SK-N-SH treated with all-trans-retinoic acid at 6 μM for 48 hours (cell line): ENCODE measurements around the gene SLC8A2.
"Not testable (repeated sequence)": the region's sequence is repeated elsewhere in the genome, so short reads cannot be mapped to it uniquely, and the experiment has no call there.

Experiments
- ATAC-seq: fragments of 200-7000 bp; cut with Tn5 transposase; 3 replicates; pipeline ENCODE4 v1.9.1; 2020; ENCODE audit warnings: mild to moderate bottlenecking, moderate library complexity
- ARNTL ChIP-seq: fragments of 450-650 bp; formaldehyde crosslinking; IDR thresholded peaks from 2 replicates; pipeline ENCODE4 v1.5.0; 2020; ENCODE audit warnings: low read depth, mild to moderate bottlenecking, moderate library complexity, borderline replicate concordance
- BACH2 ChIP-seq: fragments of 250-450 bp; sonication (Bioruptor Pico); IDR thresholded peaks from 2 replicates; pipeline ENCODE4 v1.9.0; 2021; ENCODE audit warnings: mild to moderate bottlenecking, borderline replicate concordance
- CREB5 ChIP-seq: fragments of 250-450 bp; sonication (Bioruptor Pico); IDR thresholded peaks from 2 replicates; pipeline ENCODE4 v1.5.1; 2020; ENCODE audit warnings: low read depth, mild to moderate bottlenecking, moderate library complexity
- CSDC2 ChIP-seq: fragments of 250-450 bp; sonication (Bioruptor Pico); IDR thresholded peaks from 2 replicates; pipeline ENCODE4 v1.5.0; 2020; ENCODE audit warnings: mild to moderate bottlenecking, moderate library complexity
- CSRNP3 ChIP-seq: fragments of 250-450 bp; sonication (Bioruptor Pico); IDR thresholded peaks from 2 replicates; pipeline ENCODE4 v1.5.1; 2021; ENCODE audit warnings: mild to moderate bottlenecking, moderate library complexity
- ESRRG ChIP-seq: fragments of 250-450 bp; sonication (Bioruptor Pico); IDR thresholded peaks from 2 replicates; pipeline ENCODE4 v1.6.1; 2021; ENCODE audit warnings: mild to moderate bottlenecking
- ISL1 ChIP-seq: fragments of 250-450 bp; sonication (Bioruptor Pico); IDR thresholded peaks from 2 replicates; pipeline ENCODE4 v2.1.2; 2022; ENCODE audit warnings: mild to moderate bottlenecking, moderate library complexity
- OSR1 ChIP-seq: fragments of 250-450 bp; sonication (Bioruptor Pico); IDR thresholded peaks from 2 replicates; pipeline ENCODE4 v1.8.0; 2022; ENCODE audit warnings: moderate library complexity, mild to moderate bottlenecking, inconsistent platforms
- PATZ1 ChIP-seq: fragments of 250-450 bp; sonication (Bioruptor Pico); IDR thresholded peaks from 2 replicates; pipeline ENCODE4 v1.8.0; 2020; ENCODE audit warnings: mild to moderate bottlenecking, moderate library complexity, borderline replicate concordance
- PPARA ChIP-seq: fragments of 250-450 bp; sonication (Bioruptor Pico); IDR thresholded peaks from 2 replicates; pipeline ENCODE4 v1.5.0; 2020; ENCODE audit warnings: mild to moderate bottlenecking, borderline replicate concordance
- RARB ChIP-seq: fragments of 250-450 bp; sonication (Bioruptor Pico); IDR thresholded peaks from 2 replicates; pipeline ENCODE4 v1.8.0; 2021; ENCODE audit warnings: mild to moderate bottlenecking, moderate library complexity
- TCF4 ChIP-seq: fragments of 250-450 bp; sonication (Bioruptor Pico); IDR thresholded peaks from 2 replicates; pipeline ENCODE4 v1.8.0; 2021; ENCODE audit warnings: mild to moderate bottlenecking, moderate library complexity, borderline replicate concordance
- TOX ChIP-seq: fragments of 250-450 bp; sonication (Bioruptor Pico); IDR thresholded peaks from 2 replicates; pipeline ENCODE4 v1.8.0; 2021; ENCODE audit warnings: mild to moderate bottlenecking, moderate library complexity, borderline replicate concordance
- ZC3H10 ChIP-seq: fragments of 250-450 bp; sonication (Bioruptor Pico); IDR thresholded peaks from 2 replicates; pipeline ENCODE4 v1.5.1; 2021; ENCODE audit warnings: mild to moderate bottlenecking, moderate library complexity
- ZFP3 ChIP-seq: fragments of 250-450 bp; sonication (Bioruptor Pico); IDR thresholded peaks from 2 replicates; pipeline ENCODE4 v1.5.0; 2020; ENCODE audit warnings: mild to moderate bottlenecking, moderate library complexity
- ZFP30 ChIP-seq: fragments of 450-650 bp; formaldehyde crosslinking; IDR thresholded peaks from 2 replicates; pipeline ENCODE4 v1.5.0; 2022; ENCODE audit warnings: mild to moderate bottlenecking, moderate library complexity
- ZNF565 ChIP-seq: fragments of 450-650 bp; formaldehyde crosslinking; conservative IDR thresholded peaks from 2 replicates; pipeline ENCODE4 v1.5.0; 2020; ENCODE audit warnings: low read depth, mild to moderate bottlenecking, moderate library complexity
- ZNF70 ChIP-seq: fragments of 450-650 bp; formaldehyde crosslinking; IDR thresholded peaks from 2 replicates; pipeline ENCODE4 v1.5.0; 2020; ENCODE audit warnings: mild to moderate bottlenecking, moderate library complexity
- ZNF8 ChIP-seq: fragments of 450-650 bp; formaldehyde crosslinking; IDR thresholded peaks from 2 replicates; pipeline ENCODE4 v1.5.0; 2020; ENCODE audit warnings: mild to moderate bottlenecking, moderate library complexity
- TF ChIP-seq, protein P1 (sequence below): fragments of 250-450 bp; sonication (Bioruptor Pico); IDR thresholded peaks from 2 replicates; pipeline ENCODE4 v1.8.0; 2021; ENCODE audit warnings: low read depth, mild to moderate bottlenecking, moderate library complexity, borderline replicate concordance
- TF ChIP-seq, protein P2 (sequence below): fragments of 250-450 bp; sonication (Bioruptor Pico); IDR thresholded peaks from 2 replicates; pipeline ENCODE4 v1.5.0; 2020; ENCODE audit warnings: mild to moderate bottlenecking, moderate library complexity

The SLC8A2 gene

GRCh38 chr19:47486900-47487299 is 15.2 kb upstream of the SLC8A2 start:
- TF ChIP-seq TCF4 (CRISPR knock-in tag) (no peak), ZNF70 (CRISPR knock-in tag) (no peak), ARNTL (CRISPR knock-in tag) (no peak), RARB (CRISPR knock-in tag) (no peak), PATZ1 (no peak), ZFP30 (CRISPR knock-in tag) (no peak), PPARA (CRISPR knock-in tag) (no peak), CSDC2 (CRISPR knock-in tag) (no peak), ZNF8 (CRISPR knock-in tag) (no peak), ZC3H10 (no peak), ISL1 (CRISPR knock-in tag) (no peak)
- TF ChIP-seq, protein P1, sequence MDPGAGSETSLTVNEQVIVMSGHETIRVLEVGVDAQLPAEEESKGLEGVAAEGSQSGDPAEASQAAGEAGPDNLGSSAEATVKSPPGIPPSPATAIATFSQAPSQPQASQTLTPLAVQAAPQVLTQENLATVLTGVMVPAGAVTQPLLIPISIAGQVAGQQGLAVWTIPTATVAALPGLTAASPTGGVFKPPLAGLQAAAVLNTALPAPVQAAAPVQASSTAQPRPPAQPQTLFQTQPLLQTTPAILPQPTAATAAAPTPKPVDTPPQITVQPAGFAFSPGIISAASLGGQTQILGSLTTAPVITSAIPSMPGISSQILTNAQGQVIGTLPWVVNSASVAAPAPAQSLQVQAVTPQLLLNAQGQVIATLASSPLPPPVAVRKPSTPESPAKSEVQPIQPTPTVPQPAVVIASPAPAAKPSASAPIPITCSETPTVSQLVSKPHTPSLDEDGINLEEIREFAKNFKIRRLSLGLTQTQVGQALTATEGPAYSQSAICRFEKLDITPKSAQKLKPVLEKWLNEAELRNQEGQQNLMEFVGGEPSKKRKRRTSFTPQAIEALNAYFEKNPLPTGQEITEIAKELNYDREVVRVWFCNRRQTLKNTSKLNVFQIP (CRISPR knock-in tag), result no peak
- TF ChIP-seq, protein P2, sequence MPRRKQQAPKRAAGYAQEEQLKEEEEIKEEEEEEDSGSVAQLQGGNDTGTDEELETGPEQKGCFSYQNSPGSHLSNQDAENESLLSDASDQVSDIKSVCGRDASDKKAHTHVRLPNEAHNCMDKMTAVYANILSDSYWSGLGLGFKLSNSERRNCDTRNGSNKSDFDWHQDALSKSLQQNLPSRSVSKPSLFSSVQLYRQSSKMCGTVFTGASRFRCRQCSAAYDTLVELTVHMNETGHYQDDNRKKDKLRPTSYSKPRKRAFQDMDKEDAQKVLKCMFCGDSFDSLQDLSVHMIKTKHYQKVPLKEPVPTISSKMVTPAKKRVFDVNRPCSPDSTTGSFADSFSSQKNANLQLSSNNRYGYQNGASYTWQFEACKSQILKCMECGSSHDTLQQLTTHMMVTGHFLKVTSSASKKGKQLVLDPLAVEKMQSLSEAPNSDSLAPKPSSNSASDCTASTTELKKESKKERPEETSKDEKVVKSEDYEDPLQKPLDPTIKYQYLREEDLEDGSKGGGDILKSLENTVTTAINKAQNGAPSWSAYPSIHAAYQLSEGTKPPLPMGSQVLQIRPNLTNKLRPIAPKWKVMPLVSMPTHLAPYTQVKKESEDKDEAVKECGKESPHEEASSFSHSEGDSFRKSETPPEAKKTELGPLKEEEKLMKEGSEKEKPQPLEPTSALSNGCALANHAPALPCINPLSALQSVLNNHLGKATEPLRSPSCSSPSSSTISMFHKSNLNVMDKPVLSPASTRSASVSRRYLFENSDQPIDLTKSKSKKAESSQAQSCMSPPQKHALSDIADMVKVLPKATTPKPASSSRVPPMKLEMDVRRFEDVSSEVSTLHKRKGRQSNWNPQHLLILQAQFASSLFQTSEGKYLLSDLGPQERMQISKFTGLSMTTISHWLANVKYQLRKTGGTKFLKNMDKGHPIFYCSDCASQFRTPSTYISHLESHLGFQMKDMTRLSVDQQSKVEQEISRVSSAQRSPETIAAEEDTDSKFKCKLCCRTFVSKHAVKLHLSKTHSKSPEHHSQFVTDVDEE, result no peak
- ATAC-seq, result no peak

- ATAC-seq, result not testable (repeated sequence)
Observed at GRCh38 chr19:47486220-47486619, 14.5 kb upstream of the SLC8A2 start.

DNA sequence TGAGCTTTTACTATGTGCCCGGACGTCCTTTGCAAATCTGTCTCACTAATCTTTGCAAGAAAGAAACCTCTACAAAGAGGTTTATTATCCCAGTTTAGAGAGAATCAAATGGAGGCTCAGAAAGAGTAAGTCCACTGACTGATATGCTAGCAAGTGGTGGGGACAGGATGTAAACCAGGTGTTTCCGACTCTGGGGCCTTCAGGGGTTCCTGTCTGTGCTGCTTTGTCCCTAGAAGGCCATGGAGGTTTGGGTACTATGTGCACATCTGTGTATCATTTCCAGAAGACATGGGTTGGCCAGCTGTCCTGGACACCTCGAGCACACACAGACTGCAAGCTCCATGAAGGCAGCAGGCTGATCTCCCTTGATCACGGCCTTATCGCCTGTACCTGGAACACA is 13.5 kb upstream of the SLC8A2 start:
- ATAC-seq, result no peak
- TF ChIP-seq ZFP3 (CRISPR knock-in tag) (no peak), TOX (no peak), PATZ1 (no peak), CSRNP3 (no peak), ZNF8 (CRISPR knock-in tag) (no peak), ISL1 (CRISPR knock-in tag) (no peak), ESRRG (CRISPR knock-in tag) (no peak), CREB5 (CRISPR knock-in tag) (no peak), ZNF565 (no peak), BACH2 (CRISPR knock-in tag) (no peak), OSR1 (no peak), PPARA (CRISPR knock-in tag) (no peak)
